Activated gamma-delta T cell (primary cell): ENCODE results near the gene MAML1.
"Not testable (repeated sequence)": the region's sequence is repeated elsewhere in the genome, so short reads cannot be mapped to it uniquely, and the experiment has no call there.

Experiments
- DNase-seq: peaks from one replicate; lab custom pipeline; 2025; lab: John Stamatoyannopoulos, UW

The MAML1 gene

GRCh38 chr5:179734536-179735164, 2.0 kb downstream of the MAML1 start:
- no peak for DNase-seq

GRCh38 chr5:179738742-179739141, 6.1 kb downstream of the MAML1 start:
- no peak for DNase-seq

- DNase-seq, result not testable (repeated sequence)
These were observed 11.5 kb downstream of the MAML1 start for GRCh38 chr5:179744106-179744505.

GRCh38 chr5:179746872-179747271, 14.2 kb downstream of the MAML1 start:
- DNase-seq, result no peak

GRCh38 chr5:179747811-179748210, 15.2 kb downstream of the MAML1 start:
- DNase-seq, result no peak

- no peak for DNase-seq
These were observed 17.4 kb downstream of the MAML1 start for GRCh38 chr5:179749857-179750508.

GRCh38 chr5:179753971-179754370, 21.3 kb downstream of the MAML1 start:
- no peak for DNase-seq

GRCh38 chr5:179755022-179755421, 22.4 kb downstream of the MAML1 start:
- no peak for DNase-seq

GRCh38 chr5:179758955-179759354, 26.3 kb downstream of the MAML1 start:
- no peak for DNase-seq

- DNase-seq, result no peak
These were observed 27.2 kb downstream of the MAML1 start for GRCh38 chr5:179759581-179760551.

GRCh38 chr5:179762079-179762780, 29.6 kb downstream of the MAML1 start:
- DNase-seq, result no peak

GRCh38 chr5:179762781-179763176, 30.2 kb downstream of the MAML1 start:
- DNase-seq, result no peak

- no peak for DNase-seq
These were observed 30.8 kb downstream of the MAML1 start for GRCh38 chr5:179763215-179763945.

- DNase-seq, result no peak
These were observed 31.4 kb downstream of the MAML1 start for GRCh38 chr5:179764056-179764455.

GRCh38 chr5:179765400-179765799, 32.8 kb downstream of the MAML1 start:
- no peak for DNase-seq

- DNase-seq, result no peak
These were observed 33.6 kb downstream of the MAML1 start for GRCh38 chr5:179766021-179766725.

- DNase-seq, result no peak
These were observed 34.3 kb downstream of the MAML1 start for GRCh38 chr5:179766726-179767455.

GRCh38 chr5:179767496-179768100, 35.0 kb downstream of the MAML1 start:
- DNase-seq, result no peak

- DNase-seq, result no peak
These were observed 35.9 kb downstream of the MAML1 start for GRCh38 chr5:179768326-179769085.
